GM21576 (cell line): Measurements from ENCODE around the gene DCST1.
A peak's percentile ranks its signal among the peaks of the same experiment; 100 is the strongest.

Experiments
- ATAC-seq: cut with Tn5 transposase; IDR thresholded peaks from one replicate; pipeline ENCODE4 v1.9.1; 2021; ENCODE audit warnings: mild to moderate bottlenecking, moderate library complexity; ENCODE audit not compliant: unreplicated experiment

Gene DCST1

DNA sequence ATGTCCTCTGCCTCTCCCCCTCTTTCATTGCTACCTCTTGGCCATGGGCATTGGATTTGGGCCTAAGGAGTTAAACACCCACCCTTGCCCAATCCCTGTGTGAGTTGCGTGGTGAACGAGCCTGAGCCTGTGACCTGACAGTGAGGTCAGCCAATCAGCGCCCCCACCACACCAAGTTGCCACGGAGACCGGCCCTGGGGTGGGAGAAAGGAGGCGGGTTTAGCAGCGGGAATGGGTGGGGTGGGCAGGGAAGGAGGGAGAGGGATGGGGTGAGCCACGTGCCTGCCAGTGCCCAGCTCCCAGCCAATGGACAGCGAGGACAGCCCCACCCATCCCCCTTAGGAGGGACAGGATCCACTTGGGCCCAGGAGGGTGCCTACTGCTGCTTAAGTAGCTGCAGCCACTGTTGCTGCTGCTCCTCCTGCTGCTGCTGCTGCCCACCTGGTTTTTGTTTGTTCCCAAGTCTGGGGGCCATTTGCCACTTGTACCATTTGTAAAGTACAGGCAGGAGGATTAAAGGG, 21.5 kb upstream of the DCST1 start:
- no peak for ATAC-seq

DNA sequence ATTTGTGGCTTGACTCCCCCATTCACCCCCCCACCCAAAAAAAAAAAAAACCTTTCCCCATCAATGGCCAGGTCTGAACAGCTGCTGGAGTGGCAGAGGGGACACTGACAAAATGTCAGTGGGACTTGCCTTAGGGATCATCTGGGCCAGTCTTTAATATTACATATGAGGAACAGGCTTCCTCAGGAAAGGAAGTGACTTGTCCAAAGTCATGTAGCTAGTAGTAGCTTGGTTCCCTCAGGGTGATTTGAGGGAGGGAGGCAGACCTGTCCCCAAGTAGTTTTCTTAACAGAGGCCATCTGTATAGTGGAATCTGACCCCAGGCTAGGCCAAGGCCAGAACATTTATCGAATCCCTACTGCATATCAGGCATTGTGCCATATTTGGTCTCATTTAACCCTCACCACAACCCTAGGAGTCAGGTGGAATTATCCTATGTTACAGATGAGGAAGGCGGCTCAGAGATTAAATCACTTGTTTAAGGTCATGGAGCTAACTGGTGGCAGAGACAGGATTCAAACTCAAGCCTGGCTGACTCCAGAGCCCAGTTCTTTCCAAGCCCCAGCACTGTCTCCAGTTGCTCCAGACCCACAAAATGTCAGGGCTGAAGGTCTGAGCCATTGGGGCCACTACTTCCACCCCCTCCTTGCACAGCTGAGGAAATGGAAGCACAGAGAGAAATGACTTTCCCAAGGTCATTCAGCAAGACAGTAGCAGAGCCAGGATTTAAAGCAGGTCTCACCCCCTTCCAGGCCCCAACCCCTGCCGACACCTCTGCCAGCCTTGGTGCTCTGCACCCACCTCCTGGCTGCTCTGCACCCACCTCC, 20.6 kb upstream of the DCST1 start:
- ATAC-seq = no peak

DNA sequence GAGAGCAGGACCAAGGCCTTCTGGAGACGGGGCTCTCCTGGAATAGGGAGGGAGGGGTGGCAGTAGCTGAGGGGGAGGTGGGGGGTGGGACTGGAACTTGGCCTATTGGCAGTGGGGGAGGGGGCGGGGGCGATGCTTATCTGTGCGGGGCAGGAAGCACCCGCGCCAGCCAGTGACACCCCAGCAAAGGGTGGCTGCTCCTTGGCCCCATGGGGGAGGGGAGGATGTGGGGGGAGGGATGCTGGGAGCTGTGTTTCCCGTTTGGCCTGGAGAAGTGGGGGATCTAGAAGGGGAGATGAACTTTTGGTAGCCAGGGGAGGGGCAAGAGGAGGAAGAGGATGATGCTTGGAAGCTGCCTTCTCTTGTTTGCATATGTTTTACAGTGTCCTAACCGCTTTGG, 20.0 kb upstream of the DCST1 start:
- no peak for ATAC-seq

DNA sequence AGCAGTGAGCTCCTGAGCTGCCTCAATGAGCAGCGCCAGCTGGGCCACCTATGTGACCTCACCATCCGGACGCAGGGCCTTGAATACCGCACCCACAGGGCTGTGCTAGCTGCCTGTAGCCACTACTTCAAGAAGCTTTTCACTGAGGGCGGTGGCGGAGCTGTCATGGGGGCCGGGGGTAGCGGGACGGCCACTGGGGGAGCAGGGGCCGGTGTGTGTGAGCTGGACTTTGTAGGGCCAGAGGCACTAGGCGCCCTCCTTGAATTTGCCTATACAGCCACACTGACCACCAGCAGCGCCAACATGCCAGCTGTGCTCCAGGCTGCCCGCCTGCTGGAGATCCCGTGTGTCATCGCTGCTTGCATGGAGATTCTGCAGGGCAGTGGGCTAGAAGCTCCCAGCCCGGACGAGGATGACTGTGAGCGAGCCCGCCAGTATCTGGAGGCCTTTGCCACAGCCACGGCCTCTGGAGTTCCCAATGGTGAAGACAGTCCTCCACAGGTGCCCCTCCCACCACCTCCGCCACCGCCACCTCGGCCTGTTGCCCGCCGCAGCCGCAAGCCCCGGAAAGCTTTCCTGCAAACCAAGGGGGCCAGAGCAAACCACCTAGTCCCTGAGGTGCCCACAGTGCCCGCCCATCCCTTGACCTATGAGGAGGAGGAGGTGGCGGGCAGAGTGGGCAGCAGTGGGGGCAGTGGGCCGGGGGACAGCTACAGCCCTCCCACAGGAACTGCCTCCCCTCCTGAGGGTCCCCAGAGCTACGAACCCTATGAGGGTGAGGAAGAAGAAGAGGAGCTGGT, 18.7 kb upstream of the DCST1 start:
- ATAC-seq = no peak

DNA sequence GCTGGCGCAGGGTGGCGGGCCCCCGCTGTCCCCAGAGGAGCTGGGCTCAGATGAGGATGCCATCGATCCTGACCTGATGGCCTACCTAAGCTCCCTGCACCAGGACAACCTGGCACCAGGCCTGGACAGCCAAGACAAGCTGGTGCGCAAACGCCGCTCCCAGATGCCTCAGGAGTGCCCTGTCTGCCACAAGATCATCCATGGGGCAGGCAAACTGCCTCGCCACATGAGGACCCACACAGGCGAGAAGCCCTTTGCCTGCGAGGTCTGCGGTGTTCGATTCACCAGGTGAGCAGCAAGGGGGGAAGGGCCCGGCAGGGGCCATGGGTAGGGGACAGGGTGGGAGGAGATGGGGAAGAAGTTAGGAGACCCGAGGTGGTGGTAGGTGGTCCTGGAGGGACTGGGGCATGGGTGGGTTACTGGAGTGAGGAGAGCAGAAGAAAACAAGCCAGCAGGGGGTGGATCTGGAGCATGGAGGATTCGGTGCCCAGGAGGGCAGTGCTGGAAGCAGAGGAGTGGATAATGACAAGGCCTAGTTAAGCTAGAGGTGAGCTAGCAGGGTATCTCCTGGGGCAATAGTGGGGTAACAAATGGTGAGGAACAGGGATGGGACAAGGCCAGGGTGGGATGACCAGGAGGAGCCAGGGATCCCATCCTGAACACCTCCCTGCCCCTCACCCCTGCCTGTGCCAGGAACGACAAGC, 17.9 kb upstream of the DCST1 start:
- no peak for ATAC-seq

DNA sequence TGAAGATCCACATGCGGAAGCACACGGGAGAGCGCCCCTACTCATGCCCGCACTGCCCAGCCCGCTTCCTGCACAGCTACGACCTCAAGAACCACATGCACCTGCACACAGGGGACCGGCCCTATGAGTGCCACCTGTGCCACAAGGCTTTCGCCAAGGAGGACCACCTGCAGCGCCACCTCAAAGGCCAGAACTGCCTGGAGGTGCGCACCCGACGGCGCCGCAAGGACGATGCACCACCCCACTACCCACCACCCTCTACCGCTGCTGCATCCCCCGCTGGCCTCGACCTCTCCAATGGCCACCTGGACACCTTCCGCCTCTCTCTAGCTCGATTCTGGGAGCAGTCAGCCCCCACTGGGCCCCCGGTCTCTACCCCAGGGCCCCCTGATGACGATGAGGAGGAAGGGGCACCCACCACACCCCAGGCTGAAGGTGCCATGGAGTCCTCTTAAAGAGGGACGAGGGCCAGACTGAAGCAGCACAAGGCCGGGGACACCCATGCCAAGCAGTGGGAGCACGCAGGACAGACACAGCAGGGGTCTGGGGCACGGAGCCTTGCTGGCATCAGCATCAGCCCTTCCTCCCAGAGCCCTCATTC, 17.3 kb upstream of the DCST1 start:
- ATAC-seq = no peak

DNA sequence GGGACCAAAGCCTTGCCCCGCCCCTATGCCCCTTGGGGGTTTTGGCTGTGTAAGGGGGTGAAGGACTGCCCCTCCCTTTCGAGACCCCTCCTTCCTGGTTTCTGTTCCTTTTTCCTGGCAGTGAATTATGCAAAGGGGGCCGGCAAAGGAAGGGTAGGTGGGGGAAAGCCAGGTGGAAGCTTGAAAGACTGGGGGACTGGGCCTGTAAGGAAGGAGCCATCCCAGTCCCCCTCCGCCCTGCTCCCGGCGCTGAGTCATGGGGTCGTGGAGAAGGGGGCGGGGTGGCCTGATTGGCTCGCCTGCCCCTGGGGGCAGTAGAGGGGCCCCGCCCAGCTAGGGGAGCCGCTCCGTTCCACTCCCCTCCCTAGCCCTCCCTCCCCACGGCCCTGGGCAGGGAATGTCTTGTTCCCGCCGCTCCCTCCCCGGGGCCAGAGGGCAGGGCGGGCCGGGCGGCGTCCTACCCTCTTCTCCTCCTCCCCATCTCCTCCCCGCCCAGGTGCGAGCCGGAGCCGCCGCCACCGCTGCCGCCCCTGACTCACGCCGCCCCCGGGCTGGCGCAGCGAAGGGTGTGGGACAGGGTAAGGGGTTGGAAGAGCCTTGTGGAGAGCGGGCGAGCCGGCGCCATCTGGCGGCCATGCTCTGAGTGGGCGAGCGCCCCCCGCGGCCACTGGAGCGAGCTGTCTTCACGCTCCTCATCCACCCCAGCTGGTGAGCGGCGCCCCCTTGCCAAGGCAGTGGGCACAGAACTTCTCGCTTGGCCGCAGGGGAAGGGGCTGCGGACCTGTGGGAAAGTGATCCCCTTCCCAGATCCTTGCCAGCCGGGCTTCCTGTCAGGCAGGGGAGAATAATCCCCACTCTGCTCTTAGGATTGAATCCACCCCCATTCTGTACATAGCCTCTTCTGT, 16.3 kb upstream of the DCST1 start:
- peak; percentile 52 for ATAC-seq

DNA sequence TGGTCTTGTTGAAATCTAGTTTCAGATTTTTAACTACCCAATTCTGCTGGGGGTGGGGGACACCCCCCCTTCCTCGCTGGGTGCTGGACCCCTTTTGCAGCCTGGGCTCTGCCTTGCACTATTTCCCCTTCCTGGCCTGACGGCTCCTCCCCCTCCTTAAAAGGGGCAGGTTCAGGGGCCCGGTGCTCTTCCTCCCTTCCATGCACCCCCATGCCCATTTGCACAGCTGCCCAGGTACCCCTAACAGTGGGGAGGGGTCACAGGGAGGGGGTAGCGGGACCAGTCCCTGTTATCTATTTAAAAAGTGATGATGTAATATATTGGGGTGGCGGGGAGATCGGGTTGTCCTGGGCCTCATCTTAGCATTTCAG, 15.7 kb upstream of the DCST1 start:
- no peak for ATAC-seq

DNA sequence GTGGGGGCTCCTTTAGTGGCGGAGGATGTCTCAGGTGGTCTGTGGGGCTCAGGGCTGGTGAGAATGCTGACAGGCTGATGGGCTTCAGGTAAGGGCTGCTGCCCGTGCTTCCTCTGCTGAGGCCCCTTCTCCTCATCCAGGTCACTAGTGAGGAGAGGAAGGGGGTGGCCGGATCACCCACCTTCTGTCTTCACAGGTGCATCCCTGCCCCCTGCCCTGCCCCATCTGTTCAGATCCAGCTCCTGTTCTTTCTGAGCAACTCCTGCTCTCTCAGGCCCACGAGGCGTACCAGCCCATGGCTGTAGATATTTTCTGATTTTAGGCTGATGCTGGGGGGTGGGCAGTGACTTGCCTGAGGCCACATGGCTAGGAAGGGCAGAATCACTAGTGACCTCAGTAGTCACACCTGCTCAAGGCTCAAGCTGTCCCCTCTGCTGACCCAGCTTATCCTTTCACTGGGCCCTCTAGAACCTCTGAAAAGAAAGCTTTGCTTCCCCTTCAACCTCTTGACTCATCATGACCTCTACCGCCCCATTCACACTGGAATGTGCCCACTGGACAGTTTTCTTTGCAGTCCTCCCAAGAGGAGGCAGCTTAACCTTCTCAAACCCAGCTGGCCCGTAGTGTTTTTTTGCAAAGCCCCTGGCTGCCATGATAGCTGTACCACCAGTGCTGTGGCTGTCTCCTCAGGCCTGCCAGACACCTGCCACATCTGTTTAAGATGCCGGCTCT, 14.8 kb upstream of the DCST1 start:
- no peak for ATAC-seq

DNA sequence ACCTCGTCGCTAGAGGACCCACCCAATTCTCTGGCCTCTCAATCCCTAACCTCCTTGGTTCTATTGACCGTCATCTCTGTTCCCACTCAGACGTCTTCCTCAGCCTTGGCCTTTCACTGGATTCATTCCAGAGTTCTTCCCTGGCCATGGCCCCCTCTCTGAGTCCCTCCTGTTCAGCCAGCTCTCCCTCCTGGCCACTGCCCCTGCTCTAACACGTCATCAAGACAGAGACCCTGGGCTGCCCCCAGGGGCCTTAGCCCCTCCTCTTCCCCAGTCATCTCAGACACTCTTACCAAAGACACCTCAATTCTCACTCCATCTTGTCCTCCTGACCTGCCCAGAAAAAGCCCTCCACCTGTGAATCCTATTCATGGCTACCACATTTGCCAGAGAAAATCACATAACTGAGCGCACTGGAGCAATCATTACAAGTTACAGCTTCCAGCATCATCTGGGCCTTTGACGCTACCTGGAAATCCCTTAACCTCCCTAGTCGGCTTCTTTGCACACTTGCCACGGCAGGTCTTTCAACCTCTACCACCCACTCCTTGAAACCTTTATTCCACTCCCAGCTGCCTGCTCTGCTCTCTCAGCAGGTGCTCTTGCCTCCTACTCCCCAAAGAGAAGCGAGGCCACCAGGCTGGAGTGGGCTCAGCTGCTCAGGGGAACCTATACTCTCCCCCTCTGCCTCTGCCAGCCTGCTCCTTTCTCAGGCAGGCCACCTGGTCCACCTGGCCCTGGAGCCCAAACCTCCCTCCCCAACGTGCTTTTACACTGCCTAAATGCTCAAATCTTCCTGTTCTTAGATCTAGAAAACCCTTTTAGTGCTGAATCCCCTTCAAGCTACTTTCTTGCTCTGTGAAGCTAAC, 14.0 kb upstream of the DCST1 start:
- no peak for ATAC-seq

DNA sequence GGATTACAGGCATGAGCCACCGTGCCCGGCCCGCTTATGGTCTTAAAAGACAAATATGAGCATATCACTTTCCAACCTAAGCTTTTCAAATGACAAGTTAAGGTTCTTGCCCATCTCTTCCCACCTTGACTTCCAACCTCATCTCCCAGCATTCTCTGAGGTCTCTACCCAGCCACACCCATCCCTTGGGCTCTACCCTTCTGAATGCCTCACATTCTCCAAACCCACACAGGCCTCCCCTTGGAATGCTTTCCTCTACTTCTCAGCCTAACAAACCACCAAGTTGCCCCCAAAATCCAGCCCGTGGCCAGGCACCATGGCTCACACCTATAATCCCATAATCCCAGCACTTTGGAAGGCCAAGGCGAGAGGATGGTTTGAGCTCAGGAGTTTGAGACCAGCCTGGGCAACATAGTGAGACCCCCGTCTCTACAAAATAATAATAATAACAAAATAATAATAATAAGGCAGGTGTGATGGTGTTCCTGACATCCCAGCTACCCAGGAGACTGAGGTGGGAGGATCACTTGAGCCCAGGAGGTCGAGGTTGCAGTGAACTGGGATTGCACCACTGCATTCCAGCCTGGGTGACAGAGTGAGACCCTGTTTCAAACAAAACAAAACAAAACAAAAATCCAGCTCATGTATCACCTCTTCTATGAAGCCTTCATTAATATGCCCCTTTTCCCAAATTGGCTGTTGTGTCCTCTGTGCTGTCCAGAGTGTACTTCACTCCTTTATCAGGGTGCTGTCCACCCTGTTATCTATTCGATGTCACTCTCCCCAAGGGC, 11.3 kb upstream of the DCST1 start:
- no peak for ATAC-seq

DNA sequence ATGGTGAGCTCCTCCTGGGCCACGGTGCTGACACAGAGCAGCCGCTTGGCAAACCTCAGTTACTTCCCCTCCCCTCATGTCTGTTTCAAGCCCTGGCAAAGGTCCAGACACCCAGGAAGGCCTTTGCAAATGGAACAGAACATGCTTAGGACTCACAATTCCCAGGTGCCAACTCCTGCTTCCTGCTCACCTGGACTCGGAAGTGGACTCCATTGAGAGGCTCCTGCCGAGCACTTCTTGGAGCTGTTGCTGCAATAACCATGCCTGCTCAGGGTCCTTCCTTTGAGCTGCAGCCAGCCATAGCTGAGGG, 10.7 kb upstream of the DCST1 start:
- ATAC-seq = no peak

DNA sequence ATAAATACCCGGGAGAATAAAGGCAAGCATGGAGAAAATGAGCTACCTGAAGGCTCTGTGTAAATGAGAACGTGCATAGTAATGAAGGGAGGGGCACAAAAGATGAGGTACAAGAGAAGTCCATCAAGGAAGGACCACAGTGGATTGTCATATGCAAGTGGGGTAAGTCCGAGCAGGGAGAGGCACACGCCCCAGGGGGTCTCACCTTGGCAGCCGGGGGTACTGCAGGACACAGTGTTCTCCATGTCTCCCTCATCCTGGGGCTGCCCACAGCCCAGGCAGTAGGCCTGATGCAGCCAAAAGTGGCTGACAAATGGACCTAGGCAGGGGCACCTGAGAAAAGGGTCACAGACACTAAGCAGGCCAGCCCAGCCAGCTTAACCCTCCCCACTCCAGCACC, 10.0 kb upstream of the DCST1 start:
- ATAC-seq = no peak

DNA sequence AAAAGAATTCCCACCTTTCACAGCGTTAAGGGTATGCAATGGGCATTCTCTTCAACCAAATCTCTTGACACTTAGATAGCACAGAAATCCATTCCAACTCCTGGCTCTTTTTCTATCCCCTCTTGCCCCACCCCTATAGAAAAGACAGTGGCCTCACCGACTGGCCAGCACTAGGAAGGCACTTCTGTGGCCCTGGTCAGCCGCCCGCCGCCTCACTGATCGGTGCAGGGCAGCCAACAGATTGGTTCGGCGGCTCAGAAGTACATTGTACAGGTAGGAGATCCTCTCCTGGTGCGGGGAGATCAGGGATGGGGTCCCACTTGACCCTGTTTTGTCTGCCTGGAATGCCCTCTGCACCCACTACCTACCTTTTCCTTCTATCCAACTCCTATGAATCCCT, 9.3 kb upstream of the DCST1 start:
- no peak for ATAC-seq

DNA sequence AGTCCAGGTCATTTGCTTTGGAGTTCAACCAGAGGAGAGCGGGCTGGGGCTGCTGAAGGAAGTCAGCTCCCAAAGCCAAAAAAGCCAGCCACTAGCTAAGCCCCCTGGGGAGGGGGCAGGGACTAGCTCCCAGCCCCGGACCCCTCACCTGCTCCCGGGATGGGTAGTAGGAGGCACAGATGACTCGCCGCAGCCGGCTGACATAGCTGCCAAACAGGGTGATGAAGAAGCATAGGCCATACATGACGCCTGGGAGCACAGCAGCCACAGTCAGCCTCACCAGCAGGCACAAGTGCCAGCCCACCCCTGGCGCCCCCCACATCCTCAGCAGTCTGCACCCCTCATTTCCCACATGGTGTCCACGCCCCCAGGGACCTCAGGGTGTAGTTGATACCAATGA, 7.5 kb upstream of the DCST1 start:
- no peak for ATAC-seq

DNA sequence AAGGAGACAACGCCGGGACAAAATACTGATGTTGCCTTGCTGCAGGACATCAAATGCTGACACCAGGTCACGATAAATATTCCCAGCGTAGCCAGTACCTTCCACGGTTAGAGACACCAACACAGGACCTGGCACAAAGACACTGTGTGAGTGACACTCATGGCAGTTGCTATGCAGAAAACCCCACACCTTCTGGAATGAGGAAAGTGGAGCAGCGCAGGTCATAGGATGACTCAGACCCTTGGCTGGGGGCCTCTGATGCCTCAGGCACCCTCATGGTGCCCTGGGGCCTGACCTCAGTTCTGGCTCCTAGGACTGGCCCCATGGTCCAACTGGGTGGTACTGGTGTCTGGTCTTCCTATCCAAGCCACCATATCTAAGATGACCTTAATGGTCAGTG, 7.0 kb upstream of the DCST1 start:
- ATAC-seq = no peak

DNA sequence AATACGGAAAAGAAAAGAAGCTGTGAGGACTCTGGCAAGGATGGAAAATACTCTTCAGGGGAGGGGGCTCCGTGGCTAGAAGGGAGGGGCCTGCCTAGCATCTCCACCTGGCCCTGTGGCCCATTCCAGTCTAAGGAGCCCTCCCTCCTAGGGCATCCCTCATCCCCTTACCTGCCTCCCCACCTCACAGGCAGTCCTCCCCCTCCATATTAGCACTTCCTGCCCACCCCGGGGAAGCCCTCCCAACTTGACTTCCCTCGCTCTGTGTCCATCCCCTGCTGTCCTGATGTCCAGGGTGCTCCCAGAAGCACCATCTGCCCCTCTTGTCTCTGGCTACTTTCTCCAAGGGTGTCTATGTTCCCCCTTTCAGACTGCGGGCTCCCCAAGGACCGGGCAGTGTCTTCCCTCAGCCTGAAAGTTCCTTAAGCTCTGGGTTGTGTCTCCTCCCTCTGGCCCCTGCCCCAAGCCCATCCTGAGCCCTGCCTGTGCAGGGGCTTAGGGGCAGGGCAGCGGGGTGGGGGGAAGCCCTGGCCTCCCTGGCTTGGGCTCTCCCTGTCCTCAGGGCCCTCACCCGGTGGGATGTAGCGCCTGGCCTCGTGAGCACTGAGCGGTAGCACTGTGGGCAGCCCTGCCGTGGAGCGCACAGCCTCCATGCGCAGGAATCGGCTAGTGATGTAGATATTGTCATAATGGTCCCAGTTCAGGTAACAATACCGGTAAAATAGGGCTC, 3.9 kb upstream of the DCST1 start:
- no peak for ATAC-seq
